Measurements from ENCODE around the gene METTL25.

The METTL25 gene

GRCh38 chr12:82438356-82438755 lies 80.0 kb downstream of the METTL25 start:
- H3K79me2 ChIP-seq (ENCODE audit: low read length): no peaks in the 10 kb centered on the region
- no peak for DNase-seq
- no peak overlapping the region for H3K4me2 ChIP-seq (ENCODE audit: low read depth, low read length)
- no peak overlapping the region for H2AFZ ChIP-seq (ENCODE audit: low read length)
- no peaks in the 10 kb centered on the region for H3F3A ChIP-seq (ENCODE audit: insufficient read depth, low read length)
- H3K27me3 ChIP-seq (replicated peaks; ENCODE audit: insufficient read depth, low read length): no peaks in the 10 kb centered on the region
- no peaks in the 10 kb centered on the region for H4K20me1 ChIP-seq (ENCODE audit: insufficient read depth, low read length)
- no peaks in the 10 kb centered on the region for H3K9me2 ChIP-seq (replicated peaks; ENCODE audit: insufficient read depth, low read length)
- no peak for TF ChIP-seq EZH2phosphoT487 (IDR thresholded peaks at IDR 0.05; ENCODE audit: low read length)
- no peaks in the 10 kb centered on the region for H3K9me3 ChIP-seq (replicated peaks; ENCODE audit: insufficient read depth, low read length)
- no peak overlapping the region for H3K4me3 ChIP-seq (ENCODE audit: low read length)
- no peaks in the 10 kb centered on the region for H3K36me3 ChIP-seq (replicated peaks; ENCODE audit: insufficient read depth, low read length)
- no peak overlapping the region for H3K27ac ChIP-seq (ENCODE audit: low read length)
- H3K4me1 ChIP-seq (ENCODE audit: low read length): no peaks in the 10 kb centered on the region
- no peak overlapping the region for H3K9ac ChIP-seq (ENCODE audit: low read length)

- H3K9me3 ChIP-seq (replicated peaks; ENCODE audit: insufficient read depth, low read length): no peaks in the 10 kb centered on the region
- DNase-seq: no peak
- H3K36me3 ChIP-seq (replicated peaks; ENCODE audit: insufficient read depth, low read length): no peaks in the 10 kb centered on the region
- H3K79me2 ChIP-seq (ENCODE audit: low read length): no peaks in the 10 kb centered on the region
- no peaks in the 10 kb centered on the region for H4K20me1 ChIP-seq (ENCODE audit: insufficient read depth, low read length)
- no peaks in the 10 kb centered on the region for H3K9me2 ChIP-seq (replicated peaks; ENCODE audit: insufficient read depth, low read length)
- no peaks in the 10 kb centered on the region for H3K4me1 ChIP-seq (ENCODE audit: low read length)
- H3K27me3 ChIP-seq (replicated peaks; ENCODE audit: insufficient read depth, low read length): no peaks in the 10 kb centered on the region
- TF ChIP-seq CTCF (IDR thresholded peaks at IDR 0.05; ENCODE audit: low read length): no peak
- TF ChIP-seq EZH2phosphoT487 (IDR thresholded peaks at IDR 0.05; ENCODE audit: low read length): no peak
- no peak for TF ChIP-seq EZH2 (optimal IDR thresholded peaks at IDR 0.05; ENCODE audit: low read depth, low read length)
- no peak overlapping the region for H3K4me2 ChIP-seq (ENCODE audit: low read depth, low read length)
- no peak overlapping the region for H2AFZ ChIP-seq (ENCODE audit: low read length)
- H3F3A ChIP-seq (ENCODE audit: insufficient read depth, low read length): no peaks in the 10 kb centered on the region
- H3K4me3 ChIP-seq (ENCODE audit: low read length): no peak overlapping the region
- H3K27ac ChIP-seq (ENCODE audit: low read length): no peak overlapping the region
- no peak overlapping the region for H3K9ac ChIP-seq (ENCODE audit: low read length)
Observed at GRCh38 chr12:82440885-82441284, 82.6 kb downstream of the METTL25 start.

GRCh38 chr12:82448911-82449578 lies 90.7 kb downstream of the METTL25 start:
- Histone ChIP-seq H3K27ac (ENCODE audit: low read length) (no peak overlapping the region), H4K20me1 (ENCODE audit: insufficient read depth, low read length) (no peaks in the 10 kb centered on the region), H3K4me2 (ENCODE audit: low read depth, low read length) (no peak overlapping the region), H2AFZ (ENCODE audit: low read length) (no peak overlapping the region), H3K4me3 (ENCODE audit: low read length) (no peak overlapping the region), H3K36me3 (replicated peaks; ENCODE audit: insufficient read depth, low read length) (no peaks in the 10 kb centered on the region), H3K4me1 (ENCODE audit: low read length) (no peaks in the 10 kb centered on the region), H3K9me3 (replicated peaks; ENCODE audit: insufficient read depth, low read length) (no peaks in the 10 kb centered on the region), H3K27me3 (replicated peaks; ENCODE audit: insufficient read depth, low read length) (no peaks in the 10 kb centered on the region), H3K9ac (ENCODE audit: low read length) (no peak overlapping the region), H3K79me2 (ENCODE audit: low read length) (no peaks in the 10 kb centered on the region), H3K9me2 (replicated peaks; ENCODE audit: insufficient read depth, low read length) (no peaks in the 10 kb centered on the region), H3F3A (ENCODE audit: insufficient read depth, low read length) (no peaks in the 10 kb centered on the region)
- TF ChIP-seq EZH2phosphoT487 (IDR thresholded peaks at IDR 0.05; ENCODE audit: low read length) (no peak), EZH2 (optimal IDR thresholded peaks at IDR 0.05; ENCODE audit: low read depth, low read length) (no peak), CTCF (IDR thresholded peaks at IDR 0.05; ENCODE audit: low read length) (no peak)
- DNase-seq: no peak

GRCh38 chr12:82456633-82457032 lies 98.3 kb downstream of the METTL25 start:
- H3K9me2 ChIP-seq (replicated peaks; ENCODE audit: insufficient read depth, low read length): no peaks in the 10 kb centered on the region
- no peaks in the 10 kb centered on the region for H3K4me1 ChIP-seq (ENCODE audit: low read length)
- no peak overlapping the region for H3K9ac ChIP-seq (ENCODE audit: low read length)
- no peak overlapping the region for H3K4me3 ChIP-seq (ENCODE audit: low read length)
- H3K9me3 ChIP-seq (replicated peaks; ENCODE audit: insufficient read depth, low read length): no peaks in the 10 kb centered on the region
- H3K36me3 ChIP-seq (replicated peaks; ENCODE audit: insufficient read depth, low read length): no peaks in the 10 kb centered on the region
- no peak overlapping the region for H3K27ac ChIP-seq (ENCODE audit: low read length)
- H2AFZ ChIP-seq (ENCODE audit: low read length): no peak overlapping the region
- H3K27me3 ChIP-seq (replicated peaks; ENCODE audit: insufficient read depth, low read length): no peaks in the 10 kb centered on the region
- no peaks in the 10 kb centered on the region for H3K79me2 ChIP-seq (ENCODE audit: low read length)
- TF ChIP-seq EZH2 (optimal IDR thresholded peaks at IDR 0.05; ENCODE audit: low read depth, low read length) (no peak), EZH2phosphoT487 (IDR thresholded peaks at IDR 0.05; ENCODE audit: low read length) (no peak), CTCF (IDR thresholded peaks at IDR 0.05; ENCODE audit: low read length) (no peak)
- no peak for DNase-seq
- H4K20me1 ChIP-seq (ENCODE audit: insufficient read depth, low read length): no peaks in the 10 kb centered on the region
- no peak overlapping the region for H3K4me2 ChIP-seq (ENCODE audit: low read depth, low read length)
- no peaks in the 10 kb centered on the region for H3F3A ChIP-seq (ENCODE audit: insufficient read depth, low read length)
